Caco-2 (cell line): ENCODE results near the gene CENPF. TPM values are rescaled to one million over a fixed set of nuclear protein-coding genes. Genes with fewer than 3 reads are reported as not detected.

Source experiments
- Bru-seq: library from RNA; stranded (reverse); fragments of 400-500 nt; gene quantifications from one replicate; lab custom pipeline; 2021; lab: Mats Ljungman, UMichigan
- BruChase-seq, 2 experiments: library from RNA; stranded (reverse); fragments of 400-500 nt; gene quantifications; one replicate each; lab custom pipeline; 2021; lab: Mats Ljungman, UMichigan
- BruUV-seq: library from RNA; stranded (reverse); fragments of 400-500 nt; replicated peaks from 2 replicates; lab custom pipeline; 2021; lab: Mats Ljungman, UMichigan
- CTCF ChIA-PET: fragments of 300-600 bp; sonication (Branson Sonifier 250); formaldehyde crosslinking; loops from one replicate; lab custom pipeline; 2022; ENCODE audit warnings: antibody characterized with exemption; lab: Charles Lee
- POLR2A ChIA-PET: fragments of 300-600 bp; sonication (Branson Sonifier 250); formaldehyde crosslinking; loops from one replicate; lab custom pipeline; 2022; ENCODE audit warnings: antibody characterized with exemption; lab: Charles Lee
- DNase-seq, 2 experiments: peaks; one replicate each; pipeline versions ENCODE4 v3.0.0 to v3.0.0-alpha.2; 2020 to 2022
- H3K27me3 ChIP-seq: replicated peaks from 2 replicates; pipeline ENCODE4 v1.6.0; 2011; ENCODE audit warnings: low read length; ENCODE audit not compliant: control insufficient read depth, insufficient read depth
- H3K36me3 ChIP-seq: 2 replicates; pipeline ENCODE4 v1.5.1; 2011; ENCODE audit warnings: low read length; ENCODE audit not compliant: control insufficient read depth, insufficient read depth
- H3K4me1 ChIP-seq: fragments of 250-450 bp; sonication (Bioruptor Pico); 2 replicates; pipeline ENCODE4 v1.5.1; 2020; ENCODE audit warnings: mild to moderate bottlenecking
- H3K4me3 ChIP-seq: 2 replicates; pipeline ENCODE4 v1.5.1; 2011; ENCODE audit warnings: low read depth, mild to moderate bottlenecking, control low read depth, low read length
- H3K9me3 ChIP-seq: fragments of 250-450 bp; sonication (Bioruptor Pico); 2 replicates; pipeline ENCODE4 v1.5.1; 2020; ENCODE audit warnings: mild to moderate bottlenecking, moderate library complexity
- H3K27ac Mint-ChIP-seq: one replicate; pipeline ENCODE4 v1.8.0; 2022; ENCODE audit warnings: mixed read lengths; ENCODE audit not compliant: unreplicated experiment
- H3K27me3 Mint-ChIP-seq: one replicate; pipeline ENCODE4 v1.8.0; 2022; ENCODE audit warnings: mixed read lengths; ENCODE audit not compliant: insufficient read depth, unreplicated experiment
- H3K36me3 Mint-ChIP-seq: one replicate; pipeline ENCODE4 v1.8.0; 2022; ENCODE audit warnings: mild to moderate bottlenecking, mixed read lengths; ENCODE audit not compliant: insufficient read depth, unreplicated experiment
- H3K4me1 Mint-ChIP-seq: one replicate; pipeline ENCODE4 v1.8.0; 2022; ENCODE audit warnings: low read depth, mixed read lengths; ENCODE audit not compliant: unreplicated experiment
- H3K4me3 Mint-ChIP-seq: one replicate; pipeline ENCODE4 v1.8.0; 2022; ENCODE audit warnings: mild to moderate bottlenecking, moderate library complexity, mixed read lengths; ENCODE audit not compliant: unreplicated experiment
- H3K9me3 Mint-ChIP-seq: one replicate; pipeline ENCODE4 v1.8.0; 2022; ENCODE audit warnings: mixed read lengths; ENCODE audit not compliant: unreplicated experiment
- intact Hi-C: fragments of 100-400 bp; cut with micrococcal nuclease; formaldehyde crosslinking; loops from one replicate; pipeline ENCODE4 v1.10.0; 2022; ENCODE audit not compliant: unreplicated experiment
- long read RNA-seq: library from polyadenylated mRNA; stranded (forward); transcript quantifications from one replicate; pipeline ENCODE4 v2.0.0, GENCODE V29; 2022
- total RNA-seq: library from RNA; stranded (reverse); gene quantifications from 2 replicates; pipeline ENCODE4 v1.2.3, GENCODE V29; 2022
- TF ChIP-seq, protein P1 (sequence below), 2 experiments: fragments of 200-600 bp in 1 of 2; IDR thresholded peaks; 1 replicate in 1 of 2; 2 replicates in 1 of 2; pipeline versions ENCODE4 v1.5.1 to v1.8.0; 2011 to 2022; ENCODE audit warnings: antibody characterized with exemption in 1 of 2, control low read depth in 1 of 2, inconsistent platforms in 1 of 2, low read depth in 1 of 2, low read length in 1 of 2, mild to moderate bottlenecking in 1 of 2, moderate library complexity in 1 of 2; ENCODE audit not compliant: insufficient read depth in 1 of 2, severe bottlenecking in 1 of 2, unreplicated experiment in 1 of 2

CENPF gene
- total RNA-seq (130 and 145 TPM in 2 replicates), Bru-seq, nascent RNA (percentile 93 among the genes with signal in this experiment), BruChase-seq, experiment 1, labeled RNA remaining after a 2-hour chase (percentile 93 among the genes with signal in this experiment), BruChase-seq, experiment 2, labeled RNA remaining after a 6-hour chase (percentile 97 among the genes with signal in this experiment)
- long read RNA-seq, full-length matches to known transcripts: 4 of 17 reads
- long read RNA-seq, partial matches to known transcripts: 12 of 17 reads
- long read RNA-seq, other reads (novel, unspliced or antisense): 1 of 17 reads

DNA sequence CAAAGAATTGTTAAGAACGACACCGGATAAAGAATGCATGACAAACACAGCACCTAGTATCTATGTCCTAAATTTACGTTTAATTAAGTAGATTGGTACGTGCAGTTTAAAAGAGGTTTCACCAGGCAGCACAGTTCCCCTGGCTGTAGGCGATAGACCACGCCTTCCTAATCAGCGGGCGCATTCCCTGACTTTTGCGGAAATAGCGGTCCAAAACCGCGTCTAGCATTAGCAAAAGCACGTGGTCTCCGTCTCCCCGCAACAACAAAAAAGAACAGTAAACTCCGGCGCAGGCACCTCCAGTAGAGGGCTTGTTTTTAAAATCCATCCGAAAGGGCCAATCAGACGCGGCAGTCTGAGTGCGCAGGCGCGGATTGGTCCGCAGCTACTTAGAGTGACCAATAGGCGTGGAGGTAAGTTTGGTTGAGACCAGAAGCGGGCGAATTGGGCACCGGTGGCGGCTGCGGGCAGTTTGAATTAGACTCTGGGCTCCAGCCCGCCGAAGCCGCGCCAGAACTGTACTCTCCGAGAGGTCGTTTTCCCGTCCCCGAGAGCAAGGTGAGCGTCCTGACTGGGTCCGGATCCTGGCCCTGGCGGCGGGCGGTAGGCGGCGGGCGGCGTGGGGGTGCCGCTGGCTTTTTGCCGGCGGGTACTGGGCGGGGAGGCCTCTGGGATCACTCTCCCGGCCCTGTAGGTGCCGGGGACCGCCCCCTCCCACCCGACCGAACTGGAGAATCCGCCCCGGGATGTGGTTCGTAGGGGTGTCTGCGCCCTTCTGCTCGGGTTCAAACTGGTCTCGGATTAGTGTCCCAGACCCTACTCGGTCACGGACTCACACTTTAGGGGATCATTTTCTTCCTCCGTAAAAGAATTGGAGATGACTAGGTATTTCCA, at the start of gene CENPF:
Gene CENPF (plus strand): TSS at position 432 of the 894 bp plus-strand sequence. CDS start 10,560 bp downstream, outside the sequence.
- H3K4me1 ChIP-seq: peaks cover 14% of the 10 kb centered on the region; the same call in 1 of the 2 replicates
- intact Hi-C loops: loop anchor here (5.0 kb wide), 2 partner anchors 96 to 271 kb away; no protein-coding TSS in a partner anchor
- ChIA-PET POLR2A (interaction anchor here (0.5 to 0.9 kb wide), 5 partner anchors 51 to 546 kb away, joined by 3 to 6 read pairs (median 3); partner anchors contain the start of gene PTPN14), CTCF (interaction anchor here (0.9 to 1.5 kb wide), 2 partner anchors 24 to 271 kb away, joined by 3 to 5 read pairs; no protein-coding TSS in a partner anchor)
- H3K4me3 ChIP-seq: peak within 1 kb of the TSS; percentile 78
- H3K9me3 ChIP-seq: no peaks in the 10 kb centered on the region
- H3K9me3 Mint-ChIP-seq: no peaks in the 10 kb centered on the region
- TF ChIP-seq, protein P1, sequence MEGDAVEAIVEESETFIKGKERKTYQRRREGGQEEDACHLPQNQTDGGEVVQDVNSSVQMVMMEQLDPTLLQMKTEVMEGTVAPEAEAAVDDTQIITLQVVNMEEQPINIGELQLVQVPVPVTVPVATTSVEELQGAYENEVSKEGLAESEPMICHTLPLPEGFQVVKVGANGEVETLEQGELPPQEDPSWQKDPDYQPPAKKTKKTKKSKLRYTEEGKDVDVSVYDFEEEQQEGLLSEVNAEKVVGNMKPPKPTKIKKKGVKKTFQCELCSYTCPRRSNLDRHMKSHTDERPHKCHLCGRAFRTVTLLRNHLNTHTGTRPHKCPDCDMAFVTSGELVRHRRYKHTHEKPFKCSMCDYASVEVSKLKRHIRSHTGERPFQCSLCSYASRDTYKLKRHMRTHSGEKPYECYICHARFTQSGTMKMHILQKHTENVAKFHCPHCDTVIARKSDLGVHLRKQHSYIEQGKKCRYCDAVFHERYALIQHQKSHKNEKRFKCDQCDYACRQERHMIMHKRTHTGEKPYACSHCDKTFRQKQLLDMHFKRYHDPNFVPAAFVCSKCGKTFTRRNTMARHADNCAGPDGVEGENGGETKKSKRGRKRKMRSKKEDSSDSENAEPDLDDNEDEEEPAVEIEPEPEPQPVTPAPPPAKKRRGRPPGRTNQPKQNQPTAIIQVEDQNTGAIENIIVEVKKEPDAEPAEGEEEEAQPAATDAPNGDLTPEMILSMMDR (IDR thresholded peaks at IDR 0.05; ENCODE audit: insufficient read depth in 1 of 2, low read depth in 1 of 2, low read length in 1 of 2, severe bottlenecking in 1 of 2, unreplicated experiment in 1 of 2): peak in 1 of 2 experiments; percentile 10
- H3K27me3 ChIP-seq: no peaks in the 10 kb centered on the region
- peaks cover 25% of the 10 kb centered on the region for H3K36me3 Mint-ChIP-seq
- H3K4me3 Mint-ChIP-seq: peak within 1 kb of the TSS; percentile 97
- TSS peak; percentile 58 for BruUV-seq
- peaks cover 2% of the 10 kb centered on the region; the same call in 1 of the 2 replicates for H3K36me3 ChIP-seq
- H3K4me1 Mint-ChIP-seq: peaks cover 19% of the 10 kb centered on the region
- DNase-seq: peak; percentile 96 to 98
- H3K27ac Mint-ChIP-seq: peak within 1 kb of the TSS; percentile 98
- no peaks in the 10 kb centered on the region for H3K27me3 Mint-ChIP-seq

DNA sequence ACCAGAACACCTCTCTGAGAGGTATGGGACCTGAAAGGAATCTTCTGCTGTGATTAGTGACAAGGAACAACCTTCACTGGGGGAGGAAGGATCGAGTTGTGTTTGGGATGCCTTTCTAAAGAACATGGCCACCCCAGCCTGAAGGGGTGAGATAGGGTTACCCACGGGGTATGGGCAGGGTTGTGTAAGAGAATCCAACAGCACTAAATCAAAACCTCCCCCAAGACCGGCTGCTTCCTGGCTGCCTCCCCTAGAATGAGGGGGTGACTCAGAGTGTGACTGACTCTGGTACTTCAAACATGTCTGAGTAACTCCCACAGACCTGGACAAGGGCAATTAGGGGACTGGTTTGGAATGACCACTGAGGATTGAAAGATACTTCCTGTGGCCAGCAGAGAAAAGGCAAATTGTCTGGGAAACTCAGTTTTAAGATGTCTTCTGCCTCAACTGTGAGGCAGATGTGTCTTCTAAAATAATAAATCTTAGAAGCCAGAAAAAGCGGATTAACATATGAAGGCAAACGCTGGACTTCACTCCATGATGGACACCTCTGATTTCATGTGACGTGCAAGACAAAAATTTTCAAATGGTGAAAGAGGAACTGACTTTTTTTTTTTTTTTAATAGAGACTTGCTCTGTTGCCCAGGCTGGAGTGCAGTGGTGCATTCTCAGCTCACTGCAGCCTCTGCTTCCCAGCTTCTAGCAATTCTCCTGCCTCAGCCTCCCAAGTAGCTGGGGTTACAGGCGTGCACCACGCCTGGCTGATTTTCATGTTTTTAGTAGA, 44.9 kb upstream of the CENPF start:
- Mint-ChIP-seq H3K4me1 (peaks cover 26% of the 10 kb centered on the region), H3K27ac (no peak overlapping the region), H3K9me3 (no peaks in the 10 kb centered on the region), H3K36me3 (no peaks in the 10 kb centered on the region), H3K4me3 (no peak overlapping the region), H3K27me3 (no peaks in the 10 kb centered on the region)
- no TSS peak for BruUV-seq
- ChIA-PET POLR2A (no interaction called here), CTCF (no interaction called here)
- H3K36me3 ChIP-seq: no peaks in the 10 kb centered on the region; the same call in 1 of the 2 replicates
- no peaks in the 10 kb centered on the region for H3K27me3 ChIP-seq
- no peak overlapping the region for H3K4me3 ChIP-seq
- TF ChIP-seq, protein P1 (IDR thresholded peaks at IDR 0.05; ENCODE audit: insufficient read depth in 1 of 2, low read depth in 1 of 2, low read length in 1 of 2, severe bottlenecking in 1 of 2, unreplicated experiment in 1 of 2): no peak
- no peak for DNase-seq
- peaks cover 34% of the 10 kb centered on the region for H3K4me1 ChIP-seq
- intact Hi-C loops: no loop called here
- no peaks in the 10 kb centered on the region for H3K9me3 ChIP-seq
